ENCODE results near the gene NTRK3.

DNA sequence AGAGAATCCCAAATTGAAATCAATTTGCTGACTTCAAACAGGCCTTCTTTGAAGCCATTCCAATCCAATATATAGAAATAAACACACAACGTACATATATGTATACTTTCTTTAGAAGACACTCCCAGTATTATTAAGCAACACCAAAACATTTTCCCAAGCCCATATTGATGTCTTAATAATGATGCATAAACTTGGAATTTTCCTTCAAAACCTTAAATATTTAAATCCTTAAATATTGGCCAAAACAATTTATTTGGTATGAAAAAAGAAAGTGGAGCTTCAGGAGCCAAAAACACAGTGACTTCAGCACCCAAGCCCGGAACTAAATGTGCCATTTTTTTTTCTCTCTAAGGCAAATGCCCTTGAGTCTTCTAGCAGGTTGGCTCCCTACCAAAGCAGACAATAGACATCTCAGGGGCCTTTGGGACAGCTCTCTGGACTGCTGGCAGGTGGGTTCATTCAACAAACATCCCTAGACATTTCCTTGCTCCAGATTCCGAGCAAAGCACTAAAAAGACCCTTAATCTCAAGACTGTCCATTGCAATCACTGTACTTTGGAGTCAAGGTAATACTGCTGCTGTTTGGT lies 384.7 kb downstream of the NTRK3 start:
- TF ChIP-seq, protein P1, sequence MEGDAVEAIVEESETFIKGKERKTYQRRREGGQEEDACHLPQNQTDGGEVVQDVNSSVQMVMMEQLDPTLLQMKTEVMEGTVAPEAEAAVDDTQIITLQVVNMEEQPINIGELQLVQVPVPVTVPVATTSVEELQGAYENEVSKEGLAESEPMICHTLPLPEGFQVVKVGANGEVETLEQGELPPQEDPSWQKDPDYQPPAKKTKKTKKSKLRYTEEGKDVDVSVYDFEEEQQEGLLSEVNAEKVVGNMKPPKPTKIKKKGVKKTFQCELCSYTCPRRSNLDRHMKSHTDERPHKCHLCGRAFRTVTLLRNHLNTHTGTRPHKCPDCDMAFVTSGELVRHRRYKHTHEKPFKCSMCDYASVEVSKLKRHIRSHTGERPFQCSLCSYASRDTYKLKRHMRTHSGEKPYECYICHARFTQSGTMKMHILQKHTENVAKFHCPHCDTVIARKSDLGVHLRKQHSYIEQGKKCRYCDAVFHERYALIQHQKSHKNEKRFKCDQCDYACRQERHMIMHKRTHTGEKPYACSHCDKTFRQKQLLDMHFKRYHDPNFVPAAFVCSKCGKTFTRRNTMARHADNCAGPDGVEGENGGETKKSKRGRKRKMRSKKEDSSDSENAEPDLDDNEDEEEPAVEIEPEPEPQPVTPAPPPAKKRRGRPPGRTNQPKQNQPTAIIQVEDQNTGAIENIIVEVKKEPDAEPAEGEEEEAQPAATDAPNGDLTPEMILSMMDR (IDR thresholded peaks at IDR 0.05) = no peak
- TF ChIP-seq EP300 (IDR thresholded peaks at IDR 0.05) (no peak), POLR2A (IDR thresholded peaks at IDR 0.05) (no peak), POLR2AphosphoS5 (IDR thresholded peaks at IDR 0.05) (no peak)

Data from upper lobe of left lung (tissue), 4 donors.